GM12878 (cell line): ENCODE results near the gene STAT3. TPM values are rescaled to one million over a fixed set of nuclear protein-coding genes. Genes with fewer than 3 reads are reported as not detected.
A peak's percentile ranks its signal among the peaks of the same experiment; 100 is the strongest.

Experiments used
- BACH1 ChIP-seq: fragments of 450-650 bp; IDR thresholded peaks from 2 replicates; pipeline ENCODE4 v1.6.1; 2017; ENCODE audit warnings: mild to moderate bottlenecking, borderline replicate concordance
- BMI1 ChIP-seq: fragments of 450-650 bp; IDR thresholded peaks from 2 replicates; pipeline ENCODE4 v1.6.1; 2016; ENCODE audit warnings: mild to moderate bottlenecking, moderate library complexity, borderline replicate concordance
- CBX5 ChIP-seq: sonication (generic); IDR thresholded peaks from 2 replicates; pipeline ENCODE4 v1.6.1; 2016; ENCODE audit warnings: low read depth, moderate library complexity, mild to moderate bottlenecking, inconsistent platforms
- ESRRA ChIP-seq: IDR thresholded peaks from 2 replicates; pipeline ENCODE4 v1.6.1; 2012; ENCODE audit warnings: mild to moderate bottlenecking, low read length, improper control_type of control experiment
- FOXK2 ChIP-seq: fragments of 450-650 bp; IDR thresholded peaks from 2 replicates; pipeline ENCODE4 v1.6.1; 2017; ENCODE audit warnings: mild to moderate bottlenecking, moderate library complexity
- HDAC6 ChIP-seq: fragments of 200-600 bp; sonication (generic); IDR thresholded peaks from one replicate; pipeline ENCODE4 v1.8.0; 2017; ENCODE audit warnings: antibody characterized with exemption; ENCODE audit not compliant: unreplicated experiment
- NFXL1 ChIP-seq: fragments of 450-650 bp; IDR thresholded peaks from 2 replicates; pipeline ENCODE4 v1.6.1; 2017; ENCODE audit warnings: antibody characterized with exemption, mild to moderate bottlenecking, borderline replicate concordance
- PAX5 ChIP-seq: IDR thresholded peaks from 2 replicates; pipeline ENCODE4 v1.6.1; 2011; ENCODE audit warnings: low read depth, low read length, borderline replicate concordance
- RBBP5 ChIP-seq: fragments of 200-600 bp; sonication (generic); conservative IDR thresholded peaks from 2 replicates; pipeline ENCODE4 v1.6.1; 2016
- SIN3A ChIP-seq: IDR thresholded peaks from 2 replicates; pipeline ENCODE4 v1.6.1; 2012; ENCODE audit warnings: low read depth, low read length, improper control_type of control experiment
- SMC3 ChIP-seq: IDR thresholded peaks from 2 replicates; pipeline ENCODE4 v1.6.1; 2011; ENCODE audit warnings: low read length, improper control_type of control experiment, borderline replicate concordance
- SP1 ChIP-seq: IDR thresholded peaks from one replicate; pipeline ENCODE4 v1.6.1; 2011; ENCODE audit warnings: low read depth, low read length
- SPI1 ChIP-seq: IDR thresholded peaks from 2 replicates; pipeline ENCODE4 v1.6.1; 2011; ENCODE audit warnings: low read depth, mild to moderate bottlenecking, low read length, moderate library complexity, borderline replicate concordance; ENCODE audit not compliant: insufficient read depth
- SRF ChIP-seq, 2 experiments: IDR thresholded peaks; 2 replicates each; pipeline ENCODE4 v1.6.1; 2011; ENCODE audit warnings: low read depth in 2 of 2, low read length in 2 of 2, mild to moderate bottlenecking in 1 of 2, moderate library complexity in 1 of 2
- SUZ12 ChIP-seq: fragments of 200-600 bp; sonication (generic); IDR thresholded peaks from one replicate; pipeline ENCODE4 v1.6.1; 2018; ENCODE audit warnings: antibody characterized with exemption, mild to moderate bottlenecking; ENCODE audit not compliant: unreplicated experiment
- ZNF217 ChIP-seq: fragments of 450-650 bp; IDR thresholded peaks from 2 replicates; pipeline ENCODE4 v1.6.1; 2017; ENCODE audit warnings: antibody characterized with exemption, mild to moderate bottlenecking
- polyA plus RNA-seq, 11 experiments: library from polyadenylated mRNA; depleted of rRNA in 4 of 11; unstranded in 6 of 11; stranded (reverse) in 5 of 11; fragments of >200 nt; fragmentation: Nextera tagmentation in 4 of 11; fragmentation: Illumina TruSeq in 1 of 11; extraction: Ambion mirVana in 4 of 11; extraction: Trizol in 1 of 11; gene quantifications; 1 replicate in 1 of 11; 2 replicates in 10 of 11; pipeline versions ENCODE4 v1.2.1 to v1.2.3, GENCODE V29; 2011 to 2016; ENCODE audit warnings: inconsistent platforms in 2 of 11, missing spikeins in 2 of 11, low read depth in 1 of 11
- total RNA-seq, 4 experiments: library from RNA; depleted of rRNA in 3 of 4; stranded (reverse); fragments of >200 nt in 3 of 4; fragmentation: Illumina TruSeq in 1 of 4; extraction: Trizol in 1 of 4; gene quantifications; 2 replicates each; pipeline versions ENCODE4 v1.2.1 to v1.2.3, GENCODE V29; 2013 to 2021
- TF ChIP-seq, protein P1 (sequence below), 3 experiments: IDR thresholded peaks in 2 of 3; conservative IDR thresholded peaks in 1 of 3; 2 replicates each; pipeline ENCODE4 v1.5.1; 2011; ENCODE audit warnings: low read depth in 3 of 3, low read length in 3 of 3, mild to moderate bottlenecking in 3 of 3, control low read depth in 2 of 3, moderate library complexity in 2 of 3, inconsistent platforms in 1 of 3, mixed read lengths in 1 of 3; ENCODE audit not compliant: control insufficient read depth in 2 of 3, insufficient read depth in 1 of 3; ENCODE audit errors: extremely low read depth in 1 of 3
- TF ChIP-seq, protein P2 (sequence below): IDR thresholded peaks from 2 replicates; pipeline ENCODE4 v1.6.1; 2012; ENCODE audit warnings: mild to moderate bottlenecking, low read depth, low read length
- TF ChIP-seq, protein P3 (sequence below): fragments of 450-650 bp; IDR thresholded peaks from 2 replicates; pipeline ENCODE4 v1.6.1; 2017; ENCODE audit warnings: mild to moderate bottlenecking
- TF ChIP-seq, protein P4 (sequence below): fragments of 450-650 bp; IDR thresholded peaks from 2 replicates; pipeline ENCODE4 v1.6.1; 2014; ENCODE audit warnings: mild to moderate bottlenecking

Gene STAT3
- total and polyA plus RNA-seq, 10 of the 15 experiments (the other 5 are each of a cell fraction or from before 2014, with no cell fraction given): 18.4 to 96.4 (median 60.9) TPM

DNA sequence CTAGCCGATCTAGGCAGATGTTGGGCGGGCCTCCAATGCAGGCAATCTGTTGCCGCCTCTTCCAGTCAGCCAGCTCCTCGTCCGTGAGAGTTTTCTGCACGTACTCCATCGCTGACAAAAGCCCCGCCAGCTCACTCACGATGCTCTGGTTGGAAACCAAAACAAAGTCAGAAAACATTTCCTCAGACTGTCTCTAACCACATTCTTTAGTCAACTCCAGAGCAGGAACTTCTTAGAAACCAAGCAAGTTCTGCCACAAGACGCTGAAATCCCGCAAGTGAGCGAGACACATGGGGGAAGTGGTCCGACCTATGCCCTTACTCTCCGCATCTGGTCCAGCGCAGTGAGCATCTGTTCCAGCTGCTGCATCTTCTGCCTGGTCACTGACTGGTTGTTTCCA lies 50.8 kb downstream of the STAT3 start (continued):
- no peak for TF ChIP-seq SRF (IDR thresholded peaks at IDR 0.05; ENCODE audit: low read depth in 2 of 2, low read length in 2 of 2)
- TF ChIP-seq, protein P1, sequence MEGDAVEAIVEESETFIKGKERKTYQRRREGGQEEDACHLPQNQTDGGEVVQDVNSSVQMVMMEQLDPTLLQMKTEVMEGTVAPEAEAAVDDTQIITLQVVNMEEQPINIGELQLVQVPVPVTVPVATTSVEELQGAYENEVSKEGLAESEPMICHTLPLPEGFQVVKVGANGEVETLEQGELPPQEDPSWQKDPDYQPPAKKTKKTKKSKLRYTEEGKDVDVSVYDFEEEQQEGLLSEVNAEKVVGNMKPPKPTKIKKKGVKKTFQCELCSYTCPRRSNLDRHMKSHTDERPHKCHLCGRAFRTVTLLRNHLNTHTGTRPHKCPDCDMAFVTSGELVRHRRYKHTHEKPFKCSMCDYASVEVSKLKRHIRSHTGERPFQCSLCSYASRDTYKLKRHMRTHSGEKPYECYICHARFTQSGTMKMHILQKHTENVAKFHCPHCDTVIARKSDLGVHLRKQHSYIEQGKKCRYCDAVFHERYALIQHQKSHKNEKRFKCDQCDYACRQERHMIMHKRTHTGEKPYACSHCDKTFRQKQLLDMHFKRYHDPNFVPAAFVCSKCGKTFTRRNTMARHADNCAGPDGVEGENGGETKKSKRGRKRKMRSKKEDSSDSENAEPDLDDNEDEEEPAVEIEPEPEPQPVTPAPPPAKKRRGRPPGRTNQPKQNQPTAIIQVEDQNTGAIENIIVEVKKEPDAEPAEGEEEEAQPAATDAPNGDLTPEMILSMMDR (IDR thresholded peaks at IDR 0.05 in 2 of 3, conservative IDR thresholded peaks at IDR 0.05 in 1 of 3; ENCODE audit: control insufficient read depth in 2 of 3, extremely low read depth in 1 of 3, insufficient read depth in 1 of 3, low read depth in 3 of 3, low read length in 3 of 3): no peak
- TF ChIP-seq, protein P2, sequence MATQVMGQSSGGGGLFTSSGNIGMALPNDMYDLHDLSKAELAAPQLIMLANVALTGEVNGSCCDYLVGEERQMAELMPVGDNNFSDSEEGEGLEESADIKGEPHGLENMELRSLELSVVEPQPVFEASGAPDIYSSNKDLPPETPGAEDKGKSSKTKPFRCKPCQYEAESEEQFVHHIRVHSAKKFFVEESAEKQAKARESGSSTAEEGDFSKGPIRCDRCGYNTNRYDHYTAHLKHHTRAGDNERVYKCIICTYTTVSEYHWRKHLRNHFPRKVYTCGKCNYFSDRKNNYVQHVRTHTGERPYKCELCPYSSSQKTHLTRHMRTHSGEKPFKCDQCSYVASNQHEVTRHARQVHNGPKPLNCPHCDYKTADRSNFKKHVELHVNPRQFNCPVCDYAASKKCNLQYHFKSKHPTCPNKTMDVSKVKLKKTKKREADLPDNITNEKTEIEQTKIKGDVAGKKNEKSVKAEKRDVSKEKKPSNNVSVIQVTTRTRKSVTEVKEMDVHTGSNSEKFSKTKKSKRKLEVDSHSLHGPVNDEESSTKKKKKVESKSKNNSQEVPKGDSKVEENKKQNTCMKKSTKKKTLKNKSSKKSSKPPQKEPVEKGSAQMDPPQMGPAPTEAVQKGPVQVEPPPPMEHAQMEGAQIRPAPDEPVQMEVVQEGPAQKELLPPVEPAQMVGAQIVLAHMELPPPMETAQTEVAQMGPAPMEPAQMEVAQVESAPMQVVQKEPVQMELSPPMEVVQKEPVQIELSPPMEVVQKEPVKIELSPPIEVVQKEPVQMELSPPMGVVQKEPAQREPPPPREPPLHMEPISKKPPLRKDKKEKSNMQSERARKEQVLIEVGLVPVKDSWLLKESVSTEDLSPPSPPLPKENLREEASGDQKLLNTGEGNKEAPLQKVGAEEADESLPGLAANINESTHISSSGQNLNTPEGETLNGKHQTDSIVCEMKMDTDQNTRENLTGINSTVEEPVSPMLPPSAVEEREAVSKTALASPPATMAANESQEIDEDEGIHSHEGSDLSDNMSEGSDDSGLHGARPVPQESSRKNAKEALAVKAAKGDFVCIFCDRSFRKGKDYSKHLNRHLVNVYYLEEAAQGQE: no peak
- TF ChIP-seq BMI1: no peak
- TF ChIP-seq, protein P3, sequence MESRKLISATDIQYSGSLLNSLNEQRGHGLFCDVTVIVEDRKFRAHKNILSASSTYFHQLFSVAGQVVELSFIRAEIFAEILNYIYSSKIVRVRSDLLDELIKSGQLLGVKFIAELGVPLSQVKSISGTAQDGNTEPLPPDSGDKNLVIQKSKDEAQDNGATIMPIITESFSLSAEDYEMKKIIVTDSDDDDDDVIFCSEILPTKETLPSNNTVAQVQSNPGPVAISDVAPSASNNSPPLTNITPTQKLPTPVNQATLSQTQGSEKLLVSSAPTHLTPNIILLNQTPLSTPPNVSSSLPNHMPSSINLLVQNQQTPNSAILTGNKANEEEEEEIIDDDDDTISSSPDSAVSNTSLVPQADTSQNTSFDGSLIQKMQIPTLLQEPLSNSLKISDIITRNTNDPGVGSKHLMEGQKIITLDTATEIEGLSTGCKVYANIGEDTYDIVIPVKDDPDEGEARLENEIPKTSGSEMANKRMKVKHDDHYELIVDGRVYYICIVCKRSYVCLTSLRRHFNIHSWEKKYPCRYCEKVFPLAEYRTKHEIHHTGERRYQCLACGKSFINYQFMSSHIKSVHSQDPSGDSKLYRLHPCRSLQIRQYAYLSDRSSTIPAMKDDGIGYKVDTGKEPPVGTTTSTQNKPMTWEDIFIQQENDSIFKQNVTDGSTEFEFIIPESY: no peak
- TF ChIP-seq BACH1: peak; percentile 30; the same call in 1 of the 2 replicates
- TF ChIP-seq NFXL1: no peak
- no peak for TF ChIP-seq ZNF217
- no peak for TF ChIP-seq SMC3
- TF ChIP-seq SUZ12: no peak
- TF ChIP-seq PAX5: peak; percentile 91
- peak; percentile 80 for TF ChIP-seq SPI1
- no peak for TF ChIP-seq HDAC6
- peak; percentile 63 for TF ChIP-seq SP1
- 0 out of 2 replicates have a peak, but pooled peaks have one; percentile 46 for TF ChIP-seq CBX5
- TF ChIP-seq RBBP5: no peak
- no peak for TF ChIP-seq ESRRA
- no peak for TF ChIP-seq FOXK2
- TF ChIP-seq, protein P4, sequence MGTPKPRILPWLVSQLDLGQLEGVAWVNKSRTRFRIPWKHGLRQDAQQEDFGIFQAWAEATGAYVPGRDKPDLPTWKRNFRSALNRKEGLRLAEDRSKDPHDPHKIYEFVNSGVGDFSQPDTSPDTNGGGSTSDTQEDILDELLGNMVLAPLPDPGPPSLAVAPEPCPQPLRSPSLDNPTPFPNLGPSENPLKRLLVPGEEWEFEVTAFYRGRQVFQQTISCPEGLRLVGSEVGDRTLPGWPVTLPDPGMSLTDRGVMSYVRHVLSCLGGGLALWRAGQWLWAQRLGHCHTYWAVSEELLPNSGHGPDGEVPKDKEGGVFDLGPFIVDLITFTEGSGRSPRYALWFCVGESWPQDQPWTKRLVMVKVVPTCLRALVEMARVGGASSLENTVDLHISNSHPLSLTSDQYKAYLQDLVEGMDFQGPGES: no peak
- TF ChIP-seq SIN3A: 0 out of 2 replicates have a peak, but pooled peaks have one; percentile 23
